ENCODE results near the gene GFM1.

The GFM1 gene

DNA sequence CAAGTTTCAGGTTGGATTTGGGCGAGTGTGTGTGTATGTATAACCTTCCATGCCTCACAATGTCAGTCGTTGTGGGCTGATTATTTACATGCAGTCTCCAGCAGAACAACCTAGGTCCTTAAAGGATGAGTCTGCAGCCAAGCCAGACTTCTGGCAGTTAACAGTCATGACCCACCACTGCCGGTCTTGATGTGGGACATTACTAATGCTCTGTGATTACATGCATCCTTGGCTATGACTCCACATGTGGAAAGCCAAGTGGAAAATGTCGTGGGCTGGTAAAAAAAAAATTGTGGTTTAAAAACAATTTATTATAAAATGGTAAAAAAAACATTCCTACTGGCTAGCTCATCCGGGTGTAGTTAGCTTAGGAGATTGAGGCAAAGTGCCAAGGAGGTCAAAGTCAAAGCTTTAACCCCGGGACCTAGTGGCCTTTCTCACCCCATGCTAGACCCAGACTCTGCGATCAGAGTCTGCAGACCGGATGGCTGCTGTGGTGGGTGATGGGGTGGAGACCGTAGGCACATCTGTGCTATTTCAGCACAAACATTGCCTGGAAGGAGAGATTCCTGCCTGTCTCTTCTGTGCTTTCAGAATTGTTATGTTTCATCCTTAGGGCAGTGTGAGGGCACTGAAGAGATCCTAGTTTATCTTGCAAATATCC, 81.2 kb downstream of the GFM1 start:
- no peak for DNase-seq (ENCODE audit: low read depth, low spot score)
- H3K36me3 ChIP-seq (ENCODE audit: insufficient read depth, low read length), result peaks cover 8% of the 10 kb centered on the region
- no peak overlapping the region for H3K4me3 ChIP-seq
- H3K9me3 ChIP-seq (ENCODE audit: low read depth, low read length), result no peaks in the 10 kb centered on the region
- no peak overlapping the region for H3K9ac ChIP-seq (ENCODE audit: insufficient read length)
- no peak for TF ChIP-seq EZH2 (IDR thresholded peaks at IDR 0.05)
- TF ChIP-seq FOXP2 (optimal IDR thresholded peaks at IDR 0.05; ENCODE audit: control extremely low read depth, extremely low read length, insufficient read depth), result no peak
- no peak for TF ChIP-seq POLR2AphosphoS5 (IDR thresholded peaks at IDR 0.05; ENCODE audit: borderline replicate concordance, low read depth, low read length)
- H3K27ac ChIP-seq, result no peak overlapping the region

- TF ChIP-seq EZH2 (IDR thresholded peaks at IDR 0.05), result no peak
- no peak for TF ChIP-seq POLR2AphosphoS5 (IDR thresholded peaks at IDR 0.05; ENCODE audit: borderline replicate concordance, low read depth, low read length)
- no peak for TF ChIP-seq FOXP2 (optimal IDR thresholded peaks at IDR 0.05; ENCODE audit: control extremely low read depth, extremely low read length, insufficient read depth)
- H3K36me3 ChIP-seq (ENCODE audit: insufficient read depth, low read length), result no peaks in the 10 kb centered on the region
- no peak overlapping the region for H3K9ac ChIP-seq (ENCODE audit: insufficient read length)
- DNase-seq (ENCODE audit: low read depth, low spot score), result peak; percentile 59
- H3K4me3 ChIP-seq, result no peak overlapping the region
- H3K27ac ChIP-seq, result no peak overlapping the region
- H3K9me3 ChIP-seq (ENCODE audit: low read depth, low read length), result no peaks in the 10 kb centered on the region
These were observed 83.1 kb downstream of the GFM1 start for GRCh38 chr3:158727206-158728060.

DNA sequence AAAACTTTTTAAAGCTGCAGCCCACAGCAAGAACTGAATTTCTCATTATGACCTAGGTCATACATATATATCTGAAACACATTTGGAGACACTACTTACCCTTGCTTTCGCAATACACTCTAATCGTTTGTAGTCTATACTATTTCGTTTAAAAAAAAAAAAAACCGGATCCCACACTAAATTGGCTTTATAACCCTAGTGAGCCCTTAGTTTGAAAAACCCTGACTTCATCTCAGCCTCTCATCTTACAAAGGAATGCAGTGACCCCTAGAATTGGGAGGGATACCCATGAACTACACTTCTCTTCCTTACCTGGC, 83.7 kb downstream of the GFM1 start:
- DNase-seq (ENCODE audit: low read depth, low spot score), result no peak
- H3K4me3 ChIP-seq, result no peak overlapping the region
- TF ChIP-seq EZH2 (IDR thresholded peaks at IDR 0.05) (no peak), FOXP2 (optimal IDR thresholded peaks at IDR 0.05; ENCODE audit: control extremely low read depth, extremely low read length, insufficient read depth) (no peak), POLR2AphosphoS5 (IDR thresholded peaks at IDR 0.05; ENCODE audit: borderline replicate concordance, low read depth, low read length) (no peak)
- H3K27ac ChIP-seq, result no peak overlapping the region
- H3K9me3 ChIP-seq (ENCODE audit: low read depth, low read length), result no peaks in the 10 kb centered on the region
- no peak overlapping the region for H3K9ac ChIP-seq (ENCODE audit: insufficient read length)
- no peaks in the 10 kb centered on the region for H3K36me3 ChIP-seq (ENCODE audit: insufficient read depth, low read length)

GRCh38 chr3:158728851-158729250, 84.5 kb downstream of the GFM1 start:
- H3K9ac ChIP-seq (ENCODE audit: insufficient read length), result no peak overlapping the region
- DNase-seq (ENCODE audit: low read depth, low spot score), result no peak
- TF ChIP-seq POLR2AphosphoS5 (IDR thresholded peaks at IDR 0.05; ENCODE audit: borderline replicate concordance, low read depth, low read length) (no peak), FOXP2 (optimal IDR thresholded peaks at IDR 0.05; ENCODE audit: control extremely low read depth, extremely low read length, insufficient read depth) (no peak), EZH2 (IDR thresholded peaks at IDR 0.05) (no peak)
- no peak overlapping the region for H3K27ac ChIP-seq
- H3K9me3 ChIP-seq (ENCODE audit: low read depth, low read length), result no peaks in the 10 kb centered on the region
- H3K4me3 ChIP-seq, result no peak overlapping the region
- no peaks in the 10 kb centered on the region for H3K36me3 ChIP-seq (ENCODE audit: insufficient read depth, low read length)

DNA sequence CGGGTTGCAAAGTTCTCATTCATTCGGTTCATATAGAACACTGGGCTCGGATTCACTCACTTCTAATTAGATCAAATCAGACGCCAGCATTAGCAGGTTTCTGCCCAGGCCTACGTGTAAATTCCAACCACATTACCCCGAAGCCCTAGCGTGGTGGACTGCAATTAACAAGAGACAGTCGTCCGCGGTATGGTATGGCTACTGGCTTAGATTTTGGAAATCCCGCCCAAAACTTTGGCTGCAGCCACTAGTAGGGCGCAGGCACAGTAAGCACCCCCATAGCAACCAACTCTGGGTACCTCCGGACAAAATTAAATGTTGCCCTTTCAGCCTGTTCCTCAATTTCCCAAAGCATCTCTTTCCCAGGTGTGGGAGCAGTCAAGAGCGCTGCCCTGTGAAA, 87.2 kb downstream of the GFM1 start:
- no peaks in the 10 kb centered on the region for H3K9me3 ChIP-seq (ENCODE audit: low read depth, low read length)
- H3K4me3 ChIP-seq, result no peak overlapping the region
- H3K9ac ChIP-seq (ENCODE audit: insufficient read length), result no peak overlapping the region
- no peak overlapping the region for H3K27ac ChIP-seq
- DNase-seq (ENCODE audit: low read depth, low spot score), result no peak
- TF ChIP-seq FOXP2 (optimal IDR thresholded peaks at IDR 0.05; ENCODE audit: control extremely low read depth, extremely low read length, insufficient read depth), result no peak
- TF ChIP-seq EZH2 (IDR thresholded peaks at IDR 0.05), result no peak
- TF ChIP-seq POLR2AphosphoS5 (IDR thresholded peaks at IDR 0.05; ENCODE audit: borderline replicate concordance, low read depth, low read length), result no peak
- H3K36me3 ChIP-seq (ENCODE audit: insufficient read depth, low read length), result no peaks in the 10 kb centered on the region

DNA sequence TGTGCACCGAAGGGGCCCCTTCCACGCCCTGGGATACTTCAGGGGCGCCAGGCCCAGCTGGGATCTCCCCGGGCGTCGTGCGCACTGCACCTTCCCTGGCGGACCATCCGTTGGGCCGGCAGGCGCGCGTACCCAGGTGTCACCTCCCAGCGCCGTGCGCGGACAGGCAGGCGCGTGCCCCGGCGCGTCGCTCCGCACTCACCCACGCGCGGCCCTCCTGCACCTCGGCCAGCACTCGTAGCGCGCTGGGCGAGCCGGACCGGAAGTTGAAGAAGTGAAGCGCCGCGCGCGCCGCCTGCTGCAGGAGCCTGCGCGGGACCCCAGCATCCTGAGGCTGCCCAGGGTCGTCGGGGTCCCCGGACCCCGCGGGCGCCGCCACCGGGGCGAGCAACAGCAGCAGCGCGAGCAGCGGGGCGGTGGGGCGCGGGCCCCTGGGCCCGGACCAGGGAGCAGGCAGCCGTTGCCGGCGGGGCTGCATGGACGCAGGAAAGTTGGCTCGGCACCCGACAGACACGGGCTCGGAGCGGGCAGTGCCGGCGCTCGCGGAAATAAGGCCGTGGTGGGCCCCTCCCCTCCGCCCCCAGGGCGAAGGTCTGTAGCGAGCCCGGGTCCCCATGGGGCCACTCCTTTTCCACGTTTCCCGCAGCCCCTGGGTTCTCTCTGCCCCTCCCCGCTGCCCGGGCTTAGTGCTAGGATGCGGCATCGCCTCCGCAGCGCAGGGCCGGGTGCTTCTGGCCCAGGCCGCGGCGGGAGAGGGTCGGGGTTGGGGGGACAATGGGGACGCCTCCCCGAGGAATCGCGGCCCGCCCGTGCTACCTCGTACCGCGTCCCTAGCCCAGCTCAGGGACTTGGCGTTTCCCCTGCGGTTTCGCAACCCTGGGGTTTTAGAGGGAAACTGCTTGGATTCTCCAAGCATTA, 87.9 kb downstream of the GFM1 start, which contains the start of gene RARRES1:
Gene RARRES1, minus strand, starts transcription at position 520 of the 918 bp plus-strand sequence. Its CDS starts 42 bp downstream, at position 478.
- no peak within 1 kb of the TSS for H3K27ac ChIP-seq
- no peak within 1 kb of the TSS for H3K9ac ChIP-seq (ENCODE audit: insufficient read length)
- no peaks in the 10 kb centered on the region for H3K36me3 ChIP-seq (ENCODE audit: insufficient read depth, low read length)
- no peak within 1 kb of the TSS for H3K4me3 ChIP-seq
- no peak for DNase-seq (ENCODE audit: low read depth, low spot score)
- TF ChIP-seq FOXP2 (optimal IDR thresholded peaks at IDR 0.05; ENCODE audit: control extremely low read depth, extremely low read length, insufficient read depth) (no peak), POLR2AphosphoS5 (IDR thresholded peaks at IDR 0.05; ENCODE audit: borderline replicate concordance, low read depth, low read length) (no peak), EZH2 (IDR thresholded peaks at IDR 0.05) (no peak)
- H3K9me3 ChIP-seq (ENCODE audit: low read depth, low read length), result no peaks in the 10 kb centered on the region

GRCh38 chr3:158732856-158733200, 88.5 kb downstream of the GFM1 start:
- Histone ChIP-seq H3K36me3 (ENCODE audit: insufficient read depth, low read length) (no peaks in the 10 kb centered on the region), H3K4me3 (no peak overlapping the region), H3K27ac (no peak overlapping the region), H3K9me3 (ENCODE audit: low read depth, low read length) (no peaks in the 10 kb centered on the region), H3K9ac (ENCODE audit: insufficient read length) (no peak overlapping the region)
- no peak for DNase-seq (ENCODE audit: low read depth, low spot score)
- TF ChIP-seq FOXP2 (optimal IDR thresholded peaks at IDR 0.05; ENCODE audit: control extremely low read depth, extremely low read length, insufficient read depth), result no peak
- no peak for TF ChIP-seq EZH2 (IDR thresholded peaks at IDR 0.05)
- no peak for TF ChIP-seq POLR2AphosphoS5 (IDR thresholded peaks at IDR 0.05; ENCODE audit: borderline replicate concordance, low read depth, low read length)

DNA sequence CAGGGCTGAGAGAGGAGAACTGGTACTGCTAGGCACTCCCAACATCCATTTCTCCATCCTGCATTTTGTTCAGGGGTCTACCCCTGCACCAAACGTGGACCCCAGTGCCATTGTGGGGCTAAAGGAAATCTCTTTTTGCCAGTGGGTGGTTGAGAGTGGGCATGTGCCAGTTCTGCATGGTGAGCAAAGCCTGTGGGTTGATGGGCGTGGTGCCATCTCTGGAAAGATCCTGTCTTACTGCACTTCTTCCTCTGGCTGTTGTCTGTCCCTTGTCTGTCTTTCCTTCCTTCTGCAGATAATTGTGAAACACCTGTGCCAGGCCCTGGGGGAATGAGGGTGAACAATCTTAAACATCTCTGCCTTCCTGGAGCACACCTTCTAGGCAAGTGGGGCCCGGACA, 89.3 kb downstream of the GFM1 start:
- no peak for DNase-seq (ENCODE audit: low read depth, low spot score)
- TF ChIP-seq POLR2AphosphoS5 (IDR thresholded peaks at IDR 0.05; ENCODE audit: borderline replicate concordance, low read depth, low read length), result no peak
- no peak for TF ChIP-seq FOXP2 (optimal IDR thresholded peaks at IDR 0.05; ENCODE audit: control extremely low read depth, extremely low read length, insufficient read depth)
- no peak for TF ChIP-seq EZH2 (IDR thresholded peaks at IDR 0.05)
- Histone ChIP-seq H3K36me3 (ENCODE audit: insufficient read depth, low read length) (no peaks in the 10 kb centered on the region), H3K9me3 (ENCODE audit: low read depth, low read length) (no peaks in the 10 kb centered on the region), H3K27ac (no peak overlapping the region), H3K9ac (ENCODE audit: insufficient read length) (no peak overlapping the region), H3K4me3 (no peak overlapping the region)

Data from SK-N-MC (cell line).